Measurements from ENCODE around the gene USP47.

USP47 gene

DNA sequence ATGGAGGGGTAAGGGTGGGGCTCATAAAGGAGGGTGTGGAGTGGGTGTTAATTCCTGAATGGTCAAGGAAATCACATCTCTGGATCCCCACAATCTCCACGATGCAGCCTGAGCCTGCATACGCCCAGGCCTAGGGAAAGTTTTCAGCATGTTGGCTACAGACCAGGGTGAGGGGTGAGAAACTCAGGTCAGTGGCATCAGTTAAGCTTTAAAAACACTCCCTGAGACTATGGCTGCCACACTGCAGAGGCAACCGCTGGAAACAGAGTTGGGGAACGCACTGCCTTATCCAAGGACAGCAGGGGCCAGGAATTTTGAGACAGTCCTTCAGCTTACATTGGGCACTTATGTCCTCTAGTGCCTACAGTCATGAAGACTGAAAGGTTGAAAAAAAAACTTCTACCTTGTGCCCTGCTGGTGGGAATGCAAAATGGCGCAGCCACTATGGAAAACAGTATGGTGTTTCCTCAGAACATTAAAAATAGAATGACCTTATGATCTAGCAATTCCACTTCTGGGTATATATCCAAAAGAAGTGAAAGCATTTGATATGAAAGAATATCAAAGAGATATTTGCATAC, 147.0 kb downstream of the USP47 start:
- Mint-ChIP-seq H3K27me3 (ENCODE audit: low read depth) (peaks cover under 1% of the 10 kb centered on the region), H3K4me1 (peaks cover 6% of the 10 kb centered on the region), H3K4me3 (no peak overlapping the region), H3K36me3 (ENCODE audit: low read depth) (peaks cover 11% of the 10 kb centered on the region), H3K27ac (no peak overlapping the region), H3K9me3 (no peaks in the 10 kb centered on the region)
- TF ChIP-seq CTCF (IDR thresholded peaks at IDR 0.05; ENCODE audit: unreplicated experiment in 3 of 3), result no peak

GRCh38 chr11:11989774-11990744, 148.3 kb downstream of the USP47 start:
- no peak for TF ChIP-seq CTCF (IDR thresholded peaks at IDR 0.05; ENCODE audit: unreplicated experiment in 3 of 3)
- peak overlapping the region; percentile 1 to 4 (median 2) for H3K27ac Mint-ChIP-seq
- H3K36me3 Mint-ChIP-seq (ENCODE audit: low read depth), result peaks cover 15% of the 10 kb centered on the region
- no peak overlapping the region for H3K4me3 Mint-ChIP-seq
- no peaks in the 10 kb centered on the region for H3K9me3 Mint-ChIP-seq
- peaks cover 11% of the 10 kb centered on the region for H3K27me3 Mint-ChIP-seq (ENCODE audit: low read depth)
- H3K4me1 Mint-ChIP-seq, result peaks cover 6% of the 10 kb centered on the region

- H3K27me3 Mint-ChIP-seq (ENCODE audit: low read depth), result peaks cover 16% of the 10 kb centered on the region
- H3K36me3 Mint-ChIP-seq (ENCODE audit: low read depth), result peaks cover 20% of the 10 kb centered on the region
- TF ChIP-seq CTCF (IDR thresholded peaks at IDR 0.05; ENCODE audit: unreplicated experiment in 3 of 3), result no peak
- no peak overlapping the region for H3K4me3 Mint-ChIP-seq
- no peak overlapping the region for H3K27ac Mint-ChIP-seq
- no peaks in the 10 kb centered on the region for H3K9me3 Mint-ChIP-seq
- H3K4me1 Mint-ChIP-seq, result peaks cover 20% of the 10 kb centered on the region
Measured at GRCh38 chr11:11992257-11993212, 150.8 kb downstream of the USP47 start.

- no peaks in the 10 kb centered on the region for H3K9me3 Mint-ChIP-seq
- H3K36me3 Mint-ChIP-seq (ENCODE audit: low read depth), result peaks cover 25% of the 10 kb centered on the region
- H3K27ac Mint-ChIP-seq, result no peak overlapping the region
- no peak for TF ChIP-seq CTCF (IDR thresholded peaks at IDR 0.05; ENCODE audit: unreplicated experiment in 3 of 3)
- H3K4me3 Mint-ChIP-seq, result no peak overlapping the region
- H3K4me1 Mint-ChIP-seq, result peaks cover 20% of the 10 kb centered on the region
- peaks cover 16% of the 10 kb centered on the region for H3K27me3 Mint-ChIP-seq (ENCODE audit: low read depth)
Measured at GRCh38 chr11:11993839-11994238, 152.1 kb downstream of the USP47 start.

DNA sequence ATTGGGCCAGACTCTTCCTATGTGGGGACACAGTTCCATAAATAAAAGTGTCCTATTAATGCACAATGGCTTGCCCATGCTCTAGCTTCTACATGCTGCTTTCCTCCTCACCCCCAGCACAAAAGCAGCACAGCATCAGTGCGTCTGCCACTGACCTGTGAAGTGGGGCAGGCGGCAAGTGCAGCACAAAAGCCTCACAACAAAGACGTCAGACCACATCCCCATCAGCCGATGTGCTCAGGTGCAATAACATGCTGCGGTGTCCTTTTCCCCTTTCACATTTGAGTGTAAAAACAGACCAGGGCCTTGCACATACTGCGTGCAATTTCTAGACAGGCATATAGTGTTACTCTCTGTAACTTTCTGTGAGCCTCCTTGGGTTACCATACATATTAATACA, 153.8 kb downstream of the USP47 start:
- H3K27ac Mint-ChIP-seq, result no peak overlapping the region
- peaks cover 16% of the 10 kb centered on the region for H3K27me3 Mint-ChIP-seq (ENCODE audit: low read depth)
- TF ChIP-seq CTCF (IDR thresholded peaks at IDR 0.05; ENCODE audit: unreplicated experiment in 3 of 3), result no peak
- no peaks in the 10 kb centered on the region for H3K9me3 Mint-ChIP-seq
- peaks cover 22% of the 10 kb centered on the region for H3K36me3 Mint-ChIP-seq (ENCODE audit: low read depth)
- peaks cover 16% of the 10 kb centered on the region for H3K4me1 Mint-ChIP-seq
- no peak overlapping the region for H3K4me3 Mint-ChIP-seq
